Measurements from ENCODE around the gene ADGRL1. TPM values are rescaled to one million over a fixed set of nuclear protein-coding genes. Genes with fewer than 3 reads are reported as not detected.

ADGRL1 gene
- total RNA-seq, 2 experiments from 2014 or later = 22.2 to 23.9 TPM

- ChIA-PET CTCF (interaction anchor here (1.0 kb wide), 1 partner anchor 33 kb away, joined by 3 read pairs; the partner anchor contains the start of gene ASF1B), POLR2A (no interaction called here)
- no peaks in the 10 kb centered on the region for H3K36me3 ChIP-seq (ENCODE audit: insufficient read depth, low read length)
- H3K4me3 ChIP-seq (ENCODE audit: low read length) = no peak overlapping the region
- Mint-ChIP-seq H3K27me3 (no peaks in the 10 kb centered on the region), H3K4me1 (ENCODE audit: low read depth) (peaks cover 27% of the 10 kb centered on the region), H3K27ac (peak overlapping the region; percentile 45), H3K36me3 (ENCODE audit: low read depth) (peaks cover 33% of the 10 kb centered on the region), H3K4me3 (no peak overlapping the region), H3K9me3 (no peaks in the 10 kb centered on the region)
- no peak overlapping the region for H3K27ac ChIP-seq (ENCODE audit: low read depth in 1 of 2, low read length in 2 of 2)
- intact Hi-C loops (cut with DNase I, micrococcal nuclease) = no loop called here
- no peak for TF ChIP-seq CTCF (IDR thresholded peaks at IDR 0.05)
- H3K27me3 ChIP-seq (ENCODE audit: control insufficient read depth in 1 of 2, insufficient read depth in 2 of 2, low read length in 2 of 2) = no peaks in the 10 kb centered on the region
- peaks cover 37% of the 10 kb centered on the region for H3K4me1 ChIP-seq (ENCODE audit: insufficient read depth, low read length)
- peaks cover 0 to 11% of the 10 kb centered on the region in 2 experiments for H3K9me3 ChIP-seq (ENCODE audit: control insufficient read depth in 1 of 2, insufficient read depth in 1 of 2, low read length in 2 of 2)
- DNase-seq (no peak), ATAC-seq (ENCODE audit: poor library complexity) (no peak)
These were observed 37.0 kb downstream of the ADGRL1 start for GRCh38 chr19:14168993-14169392.

GRCh38 chr19:14168259-14168972 lies 37.6 kb downstream of the ADGRL1 start:
- POLR2A ChIA-PET = interaction anchor here (1.5 to 2.5 kb wide), 3 partner anchors 19 to 32 kb away, joined by 4 to 15 read pairs (median 5); partner anchors contain the start of gene ASF1B
- Histone ChIP-seq H3K4me3 (ENCODE audit: low read length) (no peak overlapping the region), H3K27ac (ENCODE audit: low read depth in 1 of 2, low read length in 2 of 2) (peak overlapping the region in 1 of 2 donors; percentile 24), H3K27me3 (ENCODE audit: control insufficient read depth in 1 of 2, insufficient read depth in 2 of 2, low read length in 2 of 2) (no peaks in the 10 kb centered on the region), H3K4me1 (ENCODE audit: insufficient read depth, low read length) (peaks cover 37% of the 10 kb centered on the region), H3K36me3 (ENCODE audit: insufficient read depth, low read length) (no peaks in the 10 kb centered on the region), H3K9me3 (ENCODE audit: control insufficient read depth in 1 of 2, insufficient read depth in 1 of 2, low read length in 2 of 2) (peaks cover 0 to 11% of the 10 kb centered on the region in 2 experiments)
- H3K36me3 Mint-ChIP-seq (ENCODE audit: low read depth) = peaks cover 31% of the 10 kb centered on the region
- no peaks in the 10 kb centered on the region for H3K27me3 Mint-ChIP-seq
- CTCF ChIA-PET = interaction anchor here (1.0 kb wide), 2 partner anchors 32 to 180 kb away, joined by 3 read pairs; partner anchors contain the start of gene ASF1B
- DNase-seq = no peak
- peak overlapping the region; percentile 45 for H3K27ac Mint-ChIP-seq
- TF ChIP-seq CTCF (IDR thresholded peaks at IDR 0.05) = no peak
- intact Hi-C loops (cut with DNase I, micrococcal nuclease) = no loop called here
- no peaks in the 10 kb centered on the region for H3K9me3 Mint-ChIP-seq
- H3K4me3 Mint-ChIP-seq = peak overlapping the region; percentile 46
- no peak for ATAC-seq (ENCODE audit: poor library complexity)
- peaks cover 27% of the 10 kb centered on the region for H3K4me1 Mint-ChIP-seq (ENCODE audit: low read depth)

GRCh38 chr19:14167576-14168138 lies 38.3 kb downstream of the ADGRL1 start:
- Histone ChIP-seq H3K4me3 (ENCODE audit: low read length) (peak overlapping the region; percentile 54), H3K27ac (ENCODE audit: low read depth in 1 of 2, low read length in 2 of 2) (peak overlapping the region; percentile 24 to 32), H3K4me1 (ENCODE audit: insufficient read depth, low read length) (peaks cover 37% of the 10 kb centered on the region), H3K27me3 (ENCODE audit: control insufficient read depth in 1 of 2, insufficient read depth in 2 of 2, low read length in 2 of 2) (no peaks in the 10 kb centered on the region), H3K9me3 (ENCODE audit: control insufficient read depth in 1 of 2, insufficient read depth in 1 of 2, low read length in 2 of 2) (peaks cover 0 to 14% of the 10 kb centered on the region in 2 experiments), H3K36me3 (ENCODE audit: insufficient read depth, low read length) (no peaks in the 10 kb centered on the region)
- H3K36me3 Mint-ChIP-seq (ENCODE audit: low read depth) = peaks cover 31% of the 10 kb centered on the region
- no peaks in the 10 kb centered on the region for H3K9me3 Mint-ChIP-seq
- ChIA-PET CTCF (interaction anchor here (0.6 to 1.4 kb wide), 4 partner anchors 31 to 181 kb away, joined by 3 read pairs; partner anchors contain the start of gene ASF1B), POLR2A (interaction anchor here (1.5 to 2.5 kb wide), 3 partner anchors 18 to 31 kb away, joined by 4 to 15 read pairs (median 5); partner anchors contain the start of gene ASF1B)
- H3K27me3 Mint-ChIP-seq = no peaks in the 10 kb centered on the region
- peak in 10 of 14 experiments; percentile 27 to 66 (median 44) for DNase-seq
- H3K4me3 Mint-ChIP-seq = peak overlapping the region; percentile 89
- intact Hi-C loops (cut with DNase I, micrococcal nuclease) = no loop called here
- ATAC-seq (ENCODE audit: poor library complexity) = peak; percentile 80
- H3K27ac Mint-ChIP-seq = peak overlapping the region; percentile 84
- no peak for TF ChIP-seq CTCF (IDR thresholded peaks at IDR 0.05)
- peaks cover 27% of the 10 kb centered on the region for H3K4me1 Mint-ChIP-seq (ENCODE audit: low read depth)

All from CD4-positive, alpha-beta T cell (primary cell).